HG03432 (cell line): Measurements from ENCODE around the gene SDK1.

Source experiments
- ATAC-seq: cut with Tn5 transposase; IDR thresholded peaks from one replicate; pipeline ENCODE4 v1.9.1; 2021; ENCODE audit warnings: mild to moderate bottlenecking, moderate library complexity; ENCODE audit not compliant: unreplicated experiment

The SDK1 gene

DNA sequence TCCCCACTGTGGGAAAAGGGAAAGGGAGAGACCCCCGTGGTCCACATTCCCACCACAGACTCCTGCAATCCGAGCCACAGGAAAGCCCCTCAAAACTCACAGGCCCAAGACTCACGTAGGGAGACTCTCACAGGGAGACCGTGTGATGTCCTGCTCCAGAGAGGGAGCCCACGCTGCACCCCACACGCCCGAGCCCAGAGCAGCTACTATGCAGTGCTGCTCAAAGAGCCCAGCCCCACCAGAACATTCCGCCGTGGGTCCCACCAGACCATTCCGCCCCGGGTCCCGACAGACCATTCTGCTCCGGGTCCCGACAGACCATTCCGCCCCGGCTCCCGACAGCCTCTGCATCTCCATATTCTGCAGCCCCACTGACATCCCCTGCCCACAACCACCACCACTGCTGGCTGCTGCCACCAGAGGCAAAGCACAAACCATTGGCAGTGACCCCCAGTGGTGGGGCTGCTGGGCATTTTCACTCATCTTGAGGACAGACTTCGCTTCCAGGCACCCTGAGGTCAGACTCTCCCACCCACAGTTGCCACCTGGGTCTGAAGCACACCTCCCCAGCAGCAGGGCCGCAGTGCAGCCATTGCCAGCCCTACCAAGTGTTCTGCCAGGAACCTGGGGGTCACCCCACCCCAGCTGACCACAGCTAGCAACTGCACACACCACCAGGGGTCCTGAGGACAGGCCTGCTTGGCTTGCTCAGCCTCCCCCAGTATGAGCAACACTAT is 755.7 kb downstream of the SDK1 start:
- no peak for ATAC-seq

DNA sequence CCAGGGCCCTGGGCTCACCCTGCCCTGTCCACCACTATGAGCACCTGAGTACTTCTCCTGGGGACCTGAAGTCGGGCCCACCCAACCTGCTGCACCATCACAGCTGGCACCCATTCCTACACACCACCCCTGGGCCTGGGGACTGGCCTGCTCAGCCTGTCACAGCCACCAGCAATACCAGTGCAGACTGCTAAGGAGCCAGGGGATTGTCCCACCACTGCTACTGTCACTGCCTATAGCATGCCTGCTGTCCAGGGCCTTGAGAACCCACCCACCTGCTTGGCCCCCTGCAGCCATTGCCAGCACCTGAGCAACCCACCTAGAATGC is 756.2 kb downstream of the SDK1 start:
- no peak for ATAC-seq

DNA sequence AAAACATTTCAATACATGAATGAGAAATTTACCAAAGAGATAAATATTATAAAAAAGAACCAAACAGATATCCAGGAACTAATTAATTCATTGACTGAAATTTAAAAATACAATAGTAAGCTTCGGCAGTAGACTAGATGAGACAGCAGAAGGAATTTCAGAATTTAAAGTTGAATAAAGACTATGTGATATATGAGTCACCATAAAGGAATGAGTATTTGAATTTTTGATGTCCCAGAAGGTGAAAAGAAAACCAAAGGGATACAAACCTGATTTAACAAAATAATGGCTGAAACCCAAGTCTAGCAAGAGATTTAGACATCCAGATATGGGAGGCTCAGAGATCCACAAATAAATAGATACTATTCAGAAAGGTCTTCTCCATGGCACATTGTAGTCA is 757.1 kb downstream of the SDK1 start:
- ATAC-seq: no peak

GRCh38 chr7:4065190-4065589 is 764.1 kb downstream of the SDK1 start:
- ATAC-seq: no peak

GRCh38 chr7:4066206-4066605 is 765.2 kb downstream of the SDK1 start:
- ATAC-seq: no peak

- ATAC-seq: no peak
Measured at GRCh38 chr7:4066626-4067475, 765.8 kb downstream of the SDK1 start.

DNA sequence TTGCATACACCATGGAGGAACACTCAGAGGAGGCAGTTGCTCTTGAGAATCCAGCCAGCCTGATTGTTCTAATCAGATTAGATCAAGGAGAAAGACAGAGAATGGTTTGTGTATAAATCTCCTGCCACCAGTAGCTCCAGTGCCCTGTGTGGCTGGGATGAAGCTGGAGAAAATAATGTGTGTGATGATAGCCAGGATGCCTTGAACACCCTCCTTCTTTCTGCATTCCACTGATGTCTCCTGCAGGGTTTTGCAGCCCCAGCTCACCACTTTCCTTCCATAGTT is 766.4 kb downstream of the SDK1 start:
- no peak for ATAC-seq

- ATAC-seq: no peak
Measured at GRCh38 chr7:4067874-4068273, 766.8 kb downstream of the SDK1 start.

GRCh38 chr7:4068286-4068685 is 767.2 kb downstream of the SDK1 start:
- ATAC-seq: no peak

- ATAC-seq: no peak
Measured at GRCh38 chr7:4069268-4070095, 768.4 kb downstream of the SDK1 start.

- ATAC-seq: no peak
Measured at GRCh38 chr7:4070214-4070613, 769.2 kb downstream of the SDK1 start.

- ATAC-seq: no peak
Measured at GRCh38 chr7:4071370-4072058, 770.5 kb downstream of the SDK1 start.

GRCh38 chr7:4072161-4072925 is 771.3 kb downstream of the SDK1 start:
- no peak for ATAC-seq

GRCh38 chr7:4073052-4073451 is 772.0 kb downstream of the SDK1 start:
- no peak for ATAC-seq

DNA sequence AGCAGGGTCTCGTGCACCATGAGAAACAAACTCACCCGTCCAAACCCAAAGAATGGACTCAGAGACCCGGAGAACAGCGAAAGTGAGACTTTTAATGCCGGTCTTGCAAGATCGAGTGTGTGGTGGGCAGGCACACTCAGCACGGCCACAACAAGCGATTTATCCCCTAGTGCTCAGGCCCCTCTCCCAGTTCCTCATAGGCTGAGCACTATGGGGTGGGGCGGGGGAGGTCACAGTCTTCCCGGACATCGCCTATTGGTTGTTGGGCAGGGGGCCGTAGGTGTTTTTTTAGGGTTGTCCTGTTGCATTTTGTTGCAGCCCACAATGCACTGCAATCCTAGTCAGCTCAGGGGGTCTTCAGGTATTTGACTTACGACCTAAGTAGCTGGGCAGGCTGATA is 772.7 kb downstream of the SDK1 start:
- no peak for ATAC-seq

DNA sequence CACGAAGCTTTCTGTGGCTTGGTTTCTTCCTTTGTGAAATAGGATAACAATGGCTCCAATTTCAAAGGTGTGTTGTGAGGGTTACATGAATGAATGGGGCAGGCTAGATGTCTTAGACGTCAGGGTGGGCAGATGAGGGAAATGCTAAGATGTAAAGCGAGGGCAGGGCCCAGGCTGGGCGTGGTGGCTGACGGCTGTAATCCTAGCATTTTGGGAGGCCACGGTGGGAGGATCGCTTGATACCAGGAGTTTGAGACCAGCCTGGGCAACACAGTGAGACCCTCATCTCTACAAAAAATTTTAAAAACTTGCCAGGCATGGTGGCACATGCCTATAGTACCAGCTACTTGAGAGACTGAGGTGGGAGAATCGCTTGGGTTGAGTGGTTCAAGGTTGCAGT is 773.4 kb downstream of the SDK1 start:
- no peak for ATAC-seq

GRCh38 chr7:4074994-4075393 is 773.9 kb downstream of the SDK1 start:
- ATAC-seq: no peak

GRCh38 chr7:4076701-4077294 is 775.7 kb downstream of the SDK1 start:
- no peak for ATAC-seq

DNA sequence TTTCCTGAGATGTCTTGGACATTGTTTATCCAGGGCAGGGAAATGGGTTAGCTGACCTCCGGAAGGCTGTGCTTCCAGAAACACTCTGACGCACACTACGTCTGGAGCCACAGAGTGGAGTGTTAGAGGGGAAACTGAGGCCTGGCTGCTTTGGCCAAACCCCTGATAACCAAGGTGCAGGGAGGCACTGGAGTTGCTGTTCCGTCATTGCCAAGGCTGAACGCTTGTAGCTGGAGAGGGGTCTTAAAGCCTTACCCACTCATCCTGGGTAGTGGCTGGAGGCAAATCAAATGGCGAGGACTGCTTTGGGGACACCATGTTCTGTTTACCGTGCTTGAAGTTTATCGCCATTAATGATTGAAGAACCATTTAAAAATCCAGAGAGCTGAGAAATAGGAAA is 776.9 kb downstream of the SDK1 start:
- no peak for ATAC-seq

DNA sequence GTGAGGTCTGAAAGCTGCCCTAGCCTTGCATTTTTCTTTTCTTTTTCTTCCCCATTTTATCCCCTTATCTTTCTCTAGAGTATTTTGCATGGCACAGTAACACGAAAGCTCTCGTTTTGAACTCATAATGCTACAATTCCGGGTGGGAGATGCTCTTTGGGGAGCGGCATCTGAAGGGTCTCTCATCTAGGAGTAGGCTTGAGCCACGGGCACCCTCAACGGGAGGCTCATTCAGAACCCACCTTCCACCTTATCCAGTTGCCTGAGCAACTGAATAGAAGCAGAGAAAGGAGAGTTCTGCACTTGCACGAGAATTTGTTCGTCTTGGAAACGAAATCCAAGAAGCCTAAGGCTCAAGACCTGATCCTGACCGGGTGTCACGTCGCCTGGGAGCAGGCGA is 777.5 kb downstream of the SDK1 start:
- no peak for ATAC-seq
